T-helper 2 cell (primary cell): Measurements from ENCODE around the gene CNKSR3.
"Not testable (repeated sequence)": the region's sequence is repeated elsewhere in the genome, so short reads cannot be mapped to it uniquely, and the experiment has no call there.

Experiments used
- DNase-seq, 5 experiments: peaks; one replicate each; pipeline versions ENCODE4 v3.0.0 to v3.0.0-alpha.2; 2012 to 2022

CNKSR3 gene

DNA sequence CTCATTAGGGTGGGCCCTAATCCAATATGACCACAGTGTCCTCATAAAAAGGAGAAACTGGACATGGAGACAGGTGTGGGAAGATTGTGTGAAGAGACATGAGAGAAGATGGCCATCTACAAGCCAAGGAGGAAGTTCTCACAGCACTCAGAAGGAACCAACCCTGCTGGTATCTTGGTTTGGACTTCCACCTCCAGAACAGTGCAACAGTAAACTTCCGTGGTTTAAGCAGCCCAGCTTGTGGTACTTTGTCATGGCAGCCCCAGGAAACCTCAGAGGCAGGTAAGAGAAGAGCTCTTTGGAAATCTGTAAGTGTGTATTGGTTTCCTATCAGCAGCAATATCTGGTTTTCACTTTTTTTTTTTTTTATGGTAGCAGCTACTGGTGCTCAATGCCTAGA, 16.5 kb upstream of the CNKSR3 start:
- DNase-seq = peak in 1 of 5 experiments; percentile 22

DNA sequence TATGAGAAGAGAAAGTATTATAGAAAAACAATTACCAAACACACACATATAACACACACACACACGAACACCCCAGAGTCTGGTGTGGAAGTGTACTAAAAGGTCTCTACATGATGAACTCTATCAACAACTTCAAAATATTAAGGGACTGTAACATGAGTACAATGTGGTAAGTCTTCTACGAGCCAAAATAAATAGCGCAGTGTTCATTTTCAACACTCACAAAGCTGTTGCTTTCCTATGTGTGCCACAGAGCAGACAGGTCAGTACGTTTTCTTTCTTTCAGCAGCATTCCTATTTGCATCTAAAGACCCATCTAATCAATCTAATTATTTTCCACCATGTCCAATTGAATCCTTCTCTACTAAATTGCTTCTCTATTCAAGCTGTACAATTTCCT, 12.1 kb upstream of the CNKSR3 start:
- DNase-seq = no peak

DNA sequence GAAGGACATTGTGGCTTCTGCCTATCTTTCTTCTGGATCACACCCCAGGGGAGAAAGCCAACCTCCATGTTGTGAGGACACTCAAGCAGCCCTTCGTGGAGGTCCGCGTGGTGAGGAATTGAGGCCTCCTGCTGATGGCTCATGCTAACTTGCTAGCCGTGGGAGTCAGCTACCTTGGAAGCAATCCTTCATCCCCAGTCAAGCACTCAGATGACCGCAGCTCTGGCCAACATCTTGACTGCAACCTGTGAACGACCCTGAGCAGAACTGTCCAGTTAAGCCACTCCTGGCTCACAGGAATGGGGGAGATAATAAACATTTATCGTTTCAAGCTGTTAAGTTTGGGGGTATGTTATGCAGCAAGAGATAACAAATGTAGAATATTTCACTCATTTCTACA, 10.9 kb upstream of the CNKSR3 start:
- no peak for DNase-seq

DNA sequence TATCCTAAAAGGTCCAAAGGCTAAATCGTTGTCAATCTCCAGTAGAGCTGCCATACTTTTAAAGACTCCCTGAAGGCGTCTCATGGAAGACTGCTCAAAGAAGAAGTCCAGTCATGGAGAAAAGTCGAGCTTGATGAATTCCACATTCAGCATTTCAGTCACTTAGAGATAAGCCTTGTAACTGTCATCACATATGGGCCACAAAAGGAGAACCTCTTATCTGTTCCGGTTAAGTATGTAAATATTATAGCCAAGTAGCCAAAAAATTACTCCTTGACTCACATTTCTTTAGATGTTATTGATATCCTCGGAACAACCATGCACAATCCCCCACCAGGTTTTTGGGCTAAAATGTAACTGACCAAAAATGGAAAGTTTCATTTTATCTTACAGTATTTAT, 9.8 kb upstream of the CNKSR3 start:
- DNase-seq = no peak

DNA sequence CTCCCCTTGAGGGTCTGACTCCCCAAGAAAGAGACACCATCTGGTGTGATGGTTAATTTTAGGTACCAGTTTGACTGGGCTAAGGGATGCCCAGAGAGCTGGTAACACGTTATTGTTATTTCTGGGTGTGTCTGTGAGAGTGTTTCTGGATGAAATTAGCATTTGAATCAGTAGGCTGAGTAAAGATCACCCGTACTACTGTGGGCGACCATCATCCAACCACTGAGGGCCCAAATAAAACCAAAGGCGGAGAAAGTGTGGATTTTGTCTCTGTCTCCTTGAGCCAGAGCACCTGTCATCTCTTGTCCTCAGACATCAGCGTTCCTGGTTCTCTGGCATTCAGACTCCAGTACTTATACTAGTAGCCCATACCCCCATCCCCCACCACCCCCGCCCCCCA, 7.9 kb upstream of the CNKSR3 start:
- DNase-seq = no peak

GRCh38 chr6:154516276-154516675, 5.8 kb upstream of the CNKSR3 start:
- DNase-seq = no peak

- DNase-seq = no peak
Observed at GRCh38 chr6:154515826-154516225, 5.3 kb upstream of the CNKSR3 start.

GRCh38 chr6:154515076-154515475, 4.6 kb upstream of the CNKSR3 start:
- not testable (repeated sequence) for DNase-seq

- DNase-seq = no peak
Observed at GRCh38 chr6:154514481-154514880, 4.0 kb upstream of the CNKSR3 start.

DNA sequence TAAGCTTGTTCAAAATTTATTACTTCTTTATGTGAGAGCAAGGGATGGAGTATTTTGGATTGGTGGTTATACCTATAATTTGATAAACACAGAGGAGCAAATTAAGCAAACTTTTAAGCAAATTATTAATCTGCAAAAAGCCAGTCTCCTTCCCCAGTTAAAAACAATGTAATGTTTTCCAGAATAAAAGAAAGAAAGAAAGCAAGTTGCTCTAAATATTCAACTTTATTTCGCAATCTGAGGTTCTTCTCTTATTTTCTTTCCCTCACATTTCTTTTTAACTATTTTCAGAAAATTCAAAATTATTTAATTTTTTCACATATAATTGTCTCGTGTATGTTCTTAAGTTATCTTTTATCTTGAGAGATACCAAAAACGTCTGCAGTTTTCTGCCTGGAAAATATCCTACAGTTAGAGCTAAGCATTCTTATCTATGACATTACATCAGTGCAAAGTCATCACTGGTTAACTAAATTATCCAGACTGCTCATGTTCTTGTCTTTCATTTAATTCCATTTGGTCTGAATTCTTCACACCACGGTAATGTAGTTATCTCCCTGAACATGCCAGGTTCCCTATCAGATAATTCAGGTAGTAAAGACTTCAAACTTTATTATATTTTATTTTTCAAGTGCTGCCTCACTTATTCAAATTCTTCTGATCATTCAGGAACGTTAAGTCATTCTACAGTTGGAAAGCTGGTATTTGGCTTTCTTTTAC, 3.3 kb upstream of the CNKSR3 start:
- no peak for DNase-seq

GRCh38 chr6:154512201-154512600, 1.7 kb upstream of the CNKSR3 start:
- no peak for DNase-seq

DNA sequence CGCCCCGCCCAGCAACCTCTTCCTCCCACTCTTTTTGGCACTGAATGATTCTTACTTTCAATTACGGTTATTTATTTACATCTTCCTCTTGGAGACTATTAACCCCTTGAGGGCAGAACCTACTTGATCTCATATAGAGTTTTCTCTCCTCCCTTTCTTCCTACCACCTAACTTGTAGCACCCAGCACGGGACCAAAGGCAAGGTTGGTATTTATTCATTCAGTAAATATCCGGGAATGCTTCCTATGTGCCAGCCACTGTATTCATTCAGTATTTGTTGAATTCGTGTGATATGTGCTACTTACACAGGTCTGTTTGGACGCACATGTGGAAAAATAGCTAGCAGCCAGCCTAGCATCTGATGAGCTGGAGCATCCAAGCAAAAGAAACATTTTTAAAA, 1.3 kb upstream of the CNKSR3 start:
- DNase-seq = no peak

DNA sequence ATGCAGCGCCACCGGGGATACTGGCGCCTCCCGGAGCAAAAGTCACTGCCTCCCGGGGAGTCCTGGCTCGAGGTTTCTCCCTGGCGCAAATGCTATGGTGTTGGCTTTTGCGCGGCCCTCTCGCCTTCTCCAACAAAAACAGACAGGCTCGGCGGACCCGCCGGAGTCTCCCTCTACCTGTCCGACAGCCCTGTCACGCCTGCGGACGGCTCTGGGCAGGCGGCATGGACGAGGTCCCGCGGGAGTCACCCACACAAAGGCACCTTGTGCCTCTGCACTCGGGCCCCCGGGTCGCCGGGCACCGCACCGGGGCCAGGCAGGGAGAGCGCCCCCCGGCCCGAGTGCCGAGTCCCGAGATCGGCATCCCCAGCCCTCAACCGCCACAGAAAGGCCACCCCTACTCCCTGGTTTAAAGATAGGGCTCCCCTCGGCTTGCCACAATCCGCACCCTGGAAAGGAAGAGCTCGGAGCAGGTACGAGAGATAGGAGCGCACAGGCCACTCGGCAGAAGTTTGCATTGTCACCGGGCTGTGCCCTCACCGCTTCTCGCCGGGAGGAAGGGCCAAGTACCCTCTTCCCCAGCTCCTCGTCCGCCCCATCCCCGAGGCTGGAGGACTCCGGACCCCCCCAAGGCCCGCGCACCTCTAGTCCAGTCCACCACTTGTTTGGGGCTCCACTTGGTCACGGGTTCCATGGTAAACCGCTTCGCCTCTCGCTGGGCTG, 903 bp downstream of the CNKSR3 start:
- peak in 1 of 5 experiments; percentile 11 for DNase-seq

DNA sequence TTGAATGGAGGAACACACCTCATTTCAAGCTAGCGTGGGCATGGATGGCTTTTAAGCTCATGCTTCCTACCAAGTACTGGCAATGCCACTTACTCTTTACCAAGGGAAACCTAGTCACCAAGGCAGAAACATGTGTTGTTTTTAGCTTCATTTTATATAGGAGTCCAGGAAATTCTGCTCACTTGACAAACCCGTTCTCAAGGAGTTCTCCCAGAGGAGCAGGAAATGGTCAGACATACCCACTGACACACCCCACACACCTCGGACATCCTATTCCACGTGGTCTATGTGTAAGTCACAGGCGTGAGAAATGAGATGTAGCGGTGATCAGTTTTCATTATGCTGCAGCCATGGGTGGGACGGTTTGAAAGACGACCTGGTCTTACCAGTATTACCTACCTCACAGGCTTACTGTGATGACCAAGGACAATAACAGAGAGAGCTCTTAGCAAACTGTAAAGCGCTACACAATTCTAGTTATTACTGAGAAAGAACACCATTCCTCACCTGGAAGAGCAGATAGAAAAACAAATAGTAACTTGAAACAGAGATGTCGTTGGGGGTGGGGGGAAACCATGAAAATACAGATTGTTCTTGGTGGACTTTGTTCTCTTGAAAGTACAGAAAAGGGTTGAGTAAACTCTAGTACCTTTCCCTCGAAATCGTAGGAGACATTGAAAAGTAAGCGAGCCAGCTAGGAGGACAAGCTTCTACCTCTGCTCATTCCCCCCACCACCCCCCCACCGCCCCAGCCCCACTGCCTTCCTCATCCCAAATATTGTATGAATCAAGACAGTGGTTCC, 1.7 kb downstream of the CNKSR3 start:
- DNase-seq = no peak

- DNase-seq = no peak
Observed at GRCh38 chr6:154506991-154507898, 3.2 kb downstream of the CNKSR3 start.

DNA sequence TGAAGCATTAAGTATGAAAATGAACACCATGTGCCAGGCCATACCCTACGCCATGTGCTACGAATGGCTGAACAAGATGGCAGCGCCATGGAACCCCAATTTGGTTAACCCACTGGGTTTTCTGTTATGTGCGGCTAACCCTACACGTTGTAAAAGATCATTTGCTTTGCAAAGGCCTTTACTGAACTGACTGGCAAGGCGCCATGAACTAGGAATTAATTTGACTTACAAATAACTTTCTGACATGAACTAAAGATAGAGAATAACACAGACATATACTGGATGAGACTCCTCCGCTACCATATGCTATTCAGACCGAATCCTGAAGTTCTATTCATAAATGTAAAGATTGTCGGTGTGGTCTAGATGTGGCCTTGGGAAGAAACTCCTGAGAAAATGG, 3.9 kb downstream of the CNKSR3 start:
- DNase-seq = no peak

DNA sequence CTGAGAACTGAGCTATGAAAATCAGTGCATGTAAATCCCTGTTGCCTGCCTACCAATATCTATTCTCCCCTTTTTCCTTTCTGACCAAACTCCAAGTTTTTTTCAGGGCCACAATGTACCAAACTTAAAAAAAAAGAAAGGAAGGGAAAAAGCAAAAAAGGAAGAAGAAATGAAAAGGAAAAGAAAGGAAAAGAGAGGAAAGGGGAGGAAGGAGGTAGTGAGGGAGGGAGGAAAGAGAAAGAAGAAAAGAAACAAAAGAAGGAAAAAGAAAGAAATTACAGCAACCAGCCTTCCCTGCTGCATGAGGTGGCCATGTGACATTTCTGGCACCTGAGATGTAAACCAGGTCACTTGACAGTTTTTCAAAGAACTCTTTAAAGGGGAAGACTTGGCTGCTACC, 4.4 kb downstream of the CNKSR3 start:
- no peak for DNase-seq

GRCh38 chr6:154504865-154505449, 5.5 kb downstream of the CNKSR3 start:
- DNase-seq = no peak

DNA sequence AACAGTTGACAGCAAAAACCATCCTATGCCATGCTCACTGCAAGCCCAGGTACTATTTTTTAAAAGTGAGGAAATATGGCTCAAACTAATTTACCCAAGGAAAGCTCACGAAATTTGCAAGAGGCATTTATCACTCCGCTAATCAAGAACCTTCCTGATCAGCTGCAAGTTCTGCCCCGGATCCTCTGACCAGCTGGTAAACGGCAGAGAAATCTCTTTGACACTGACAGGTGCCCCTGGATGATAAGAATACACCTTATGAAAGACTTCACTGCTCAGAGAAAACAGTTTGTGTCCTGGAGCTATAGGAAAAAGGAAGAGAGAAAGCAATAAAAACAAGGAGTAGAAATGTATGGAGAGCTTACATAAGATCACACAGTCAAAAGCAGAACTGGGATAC, 6.4 kb downstream of the CNKSR3 start:
- no peak for DNase-seq

DNA sequence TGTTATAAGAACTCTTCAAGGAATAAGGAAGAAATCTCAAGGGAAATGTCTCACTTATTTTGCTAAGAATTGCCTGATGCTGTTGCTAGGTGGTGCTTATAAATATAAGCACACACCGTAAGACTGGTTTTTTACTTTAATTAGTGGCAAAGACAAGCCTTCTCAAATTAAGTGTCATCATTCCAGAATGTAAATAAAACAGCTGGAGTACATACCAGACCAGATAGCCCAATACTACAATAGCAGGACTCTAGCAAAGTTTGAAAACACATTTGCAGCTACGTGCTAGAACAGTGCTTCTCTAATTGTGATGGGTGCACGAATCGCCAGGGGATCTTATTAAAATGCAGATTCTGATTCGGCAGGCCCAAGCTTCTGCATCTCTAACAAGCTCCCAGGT, 6.8 kb downstream of the CNKSR3 start:
- DNase-seq = no peak

DNA sequence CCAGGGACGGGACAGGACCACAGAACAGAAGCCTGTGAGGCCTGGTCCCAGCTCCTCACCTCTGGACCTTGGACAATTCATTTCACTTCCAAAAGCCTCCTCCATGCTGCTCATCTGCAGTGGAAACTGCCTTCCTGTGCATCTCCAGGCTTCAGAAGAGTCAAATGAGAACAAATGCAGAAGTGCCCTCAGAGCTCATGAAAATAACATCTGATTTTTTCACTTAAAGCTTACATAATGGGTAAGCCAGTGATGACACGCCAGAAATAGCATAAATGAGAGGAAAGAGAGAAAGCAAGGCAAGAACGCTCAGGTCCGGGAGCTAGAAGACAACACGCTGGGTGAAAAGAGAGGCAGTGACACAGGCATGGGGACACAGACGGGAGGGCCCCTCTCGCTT, 7.9 kb downstream of the CNKSR3 start:
- DNase-seq = no peak

- no peak for DNase-seq
Observed at GRCh38 chr6:154501578-154501868, 9.0 kb downstream of the CNKSR3 start.
